ENCODE measurements around the gene MTFP1.

The MTFP1 gene

DNA sequence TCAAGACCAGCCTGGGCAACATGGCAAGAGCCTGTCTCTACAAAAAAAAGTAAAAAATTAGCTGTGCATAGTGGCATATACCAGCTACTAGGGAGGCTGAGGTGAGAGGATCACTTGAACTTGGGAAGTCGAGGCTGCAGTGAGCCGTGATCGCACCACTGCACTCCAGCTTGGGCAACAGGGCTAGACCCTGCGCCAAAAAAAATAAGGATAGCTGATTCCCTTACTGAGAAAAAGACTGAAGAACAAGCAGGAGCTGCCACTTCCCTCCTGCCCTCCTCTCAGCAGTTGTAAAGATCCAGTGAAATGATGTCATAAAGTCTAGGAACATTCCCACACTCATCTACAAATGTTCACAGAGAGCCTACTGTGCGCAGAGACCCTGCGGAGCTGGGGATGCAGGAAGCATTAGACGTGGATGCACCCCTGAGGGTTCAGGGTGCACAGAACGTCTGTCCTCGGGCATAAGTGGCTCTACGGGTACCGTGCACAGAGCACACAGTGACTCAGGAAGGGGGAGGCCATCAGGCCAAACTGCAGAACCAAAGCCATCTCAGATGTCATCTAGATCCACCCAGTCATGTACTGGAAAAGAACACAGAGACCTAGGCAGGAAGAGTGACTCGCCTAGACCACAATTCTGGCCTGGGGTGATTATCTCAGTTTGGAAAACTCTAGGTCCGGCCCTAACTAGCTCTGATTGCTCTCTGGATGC is 17.0 kb upstream of the MTFP1 start:
- Histone ChIP-seq H3K79me2 (ENCODE audit: insufficient read depth, low read length) (no peaks in the 10 kb centered on the region), H3K4me2 (ENCODE audit: low read depth, low read length, poor library complexity, severe bottlenecking) (peak overlapping the region; percentile 29), H3K36me3 (ENCODE audit: insufficient read depth, low read length) (peaks cover 57% of the 10 kb centered on the region; the same call in 1 of the 2 replicates), H2AFZ (ENCODE audit: low read length) (no peak overlapping the region), H3K9me2 (replicated peaks; ENCODE audit: low read depth, low read length) (no peaks in the 10 kb centered on the region), H3F3A (ENCODE audit: low read depth) (no peaks in the 10 kb centered on the region), H3K4me1 (ENCODE audit: insufficient read depth, low read length, poor library complexity, severe bottlenecking) (peaks cover 8% of the 10 kb centered on the region), H3K9me3 (ENCODE audit: insufficient read depth, low read depth, low read length) (no peaks in the 10 kb centered on the region), H4K20me1 (ENCODE audit: insufficient read depth, low read length, poor library complexity, severe bottlenecking) (peaks cover 5% of the 10 kb centered on the region), H3K27me3 (ENCODE audit: insufficient read depth, low read length, poor library complexity, severe bottlenecking) (no peaks in the 10 kb centered on the region), H3K9ac (ENCODE audit: low read depth, low read length, poor library complexity, severe bottlenecking) (no peak overlapping the region), H3K4me3 (ENCODE audit: low read length, poor library complexity, severe bottlenecking) (no peak overlapping the region)
- TF ChIP-seq, protein P1, sequence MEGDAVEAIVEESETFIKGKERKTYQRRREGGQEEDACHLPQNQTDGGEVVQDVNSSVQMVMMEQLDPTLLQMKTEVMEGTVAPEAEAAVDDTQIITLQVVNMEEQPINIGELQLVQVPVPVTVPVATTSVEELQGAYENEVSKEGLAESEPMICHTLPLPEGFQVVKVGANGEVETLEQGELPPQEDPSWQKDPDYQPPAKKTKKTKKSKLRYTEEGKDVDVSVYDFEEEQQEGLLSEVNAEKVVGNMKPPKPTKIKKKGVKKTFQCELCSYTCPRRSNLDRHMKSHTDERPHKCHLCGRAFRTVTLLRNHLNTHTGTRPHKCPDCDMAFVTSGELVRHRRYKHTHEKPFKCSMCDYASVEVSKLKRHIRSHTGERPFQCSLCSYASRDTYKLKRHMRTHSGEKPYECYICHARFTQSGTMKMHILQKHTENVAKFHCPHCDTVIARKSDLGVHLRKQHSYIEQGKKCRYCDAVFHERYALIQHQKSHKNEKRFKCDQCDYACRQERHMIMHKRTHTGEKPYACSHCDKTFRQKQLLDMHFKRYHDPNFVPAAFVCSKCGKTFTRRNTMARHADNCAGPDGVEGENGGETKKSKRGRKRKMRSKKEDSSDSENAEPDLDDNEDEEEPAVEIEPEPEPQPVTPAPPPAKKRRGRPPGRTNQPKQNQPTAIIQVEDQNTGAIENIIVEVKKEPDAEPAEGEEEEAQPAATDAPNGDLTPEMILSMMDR (conservative IDR thresholded peaks at IDR 0.05; ENCODE audit: low read length), result no peak

DNA sequence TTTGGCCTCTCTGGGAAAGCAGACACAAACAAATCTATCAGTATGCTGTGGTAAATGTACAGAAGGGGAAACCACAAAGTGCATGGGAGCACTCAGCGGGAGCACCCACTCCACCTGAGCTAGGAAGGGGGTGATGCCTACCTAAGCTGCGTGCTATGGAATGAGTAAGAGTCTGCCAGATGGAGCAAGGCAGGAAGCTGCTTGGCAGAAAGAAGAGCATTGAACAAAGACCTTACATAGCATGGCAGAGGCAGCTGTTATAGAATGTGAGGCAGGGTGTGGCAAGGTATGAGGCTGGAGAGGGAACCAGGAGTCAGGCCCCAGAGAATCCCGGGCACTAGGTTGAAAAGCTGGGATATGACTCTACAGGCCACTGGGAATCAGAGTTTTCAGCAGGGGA is 13.8 kb upstream of the MTFP1 start:
- no peak overlapping the region for H3K9ac ChIP-seq (ENCODE audit: low read depth, low read length, poor library complexity, severe bottlenecking)
- no peak overlapping the region for H2AFZ ChIP-seq (ENCODE audit: low read length)
- no peaks in the 10 kb centered on the region for H3K9me3 ChIP-seq (ENCODE audit: insufficient read depth, low read depth, low read length)
- H3K4me3 ChIP-seq (ENCODE audit: low read length, poor library complexity, severe bottlenecking), result no peak overlapping the region
- no peaks in the 10 kb centered on the region for H4K20me1 ChIP-seq (ENCODE audit: insufficient read depth, low read length, poor library complexity, severe bottlenecking)
- no peaks in the 10 kb centered on the region for H3K79me2 ChIP-seq (ENCODE audit: insufficient read depth, low read length)
- TF ChIP-seq, protein P1 (conservative IDR thresholded peaks at IDR 0.05; ENCODE audit: low read length), result no peak
- no peak for TF ChIP-seq EZH2phosphoT487 (IDR thresholded peaks at IDR 0.05; ENCODE audit: borderline replicate concordance)
- peaks cover 8% of the 10 kb centered on the region for H3K4me1 ChIP-seq (ENCODE audit: insufficient read depth, low read length, poor library complexity, severe bottlenecking)
- H3K4me2 ChIP-seq (ENCODE audit: low read depth, low read length, poor library complexity, severe bottlenecking), result no peak overlapping the region
- no peaks in the 10 kb centered on the region for H3F3A ChIP-seq (ENCODE audit: low read depth)
- peaks cover 74% of the 10 kb centered on the region; the same call in 1 of the 2 replicates for H3K36me3 ChIP-seq (ENCODE audit: insufficient read depth, low read length)
- no peaks in the 10 kb centered on the region for H3K27me3 ChIP-seq (ENCODE audit: insufficient read depth, low read length, poor library complexity, severe bottlenecking)
- no peaks in the 10 kb centered on the region for H3K9me2 ChIP-seq (replicated peaks; ENCODE audit: low read depth, low read length)

DNA sequence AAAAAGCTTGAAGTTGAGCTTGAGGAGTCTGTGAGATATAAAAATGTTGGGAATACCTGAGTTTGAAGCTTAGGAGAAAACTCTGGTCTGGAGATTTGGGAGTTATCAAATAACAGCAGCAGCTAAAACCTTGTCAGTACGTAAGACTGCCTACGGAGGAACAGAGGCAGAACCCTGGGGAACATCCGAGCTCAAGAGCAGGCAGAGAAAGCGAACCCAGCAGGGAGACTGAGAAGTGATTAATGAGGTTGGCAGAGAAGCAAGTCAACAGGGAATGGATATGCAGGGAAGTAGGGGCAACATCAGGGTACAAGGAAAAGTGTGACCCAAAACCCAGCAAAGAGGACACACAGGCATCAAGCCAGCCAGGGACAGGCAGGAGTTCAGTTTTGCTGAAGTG is 12.6 kb upstream of the MTFP1 start:
- Histone ChIP-seq H3K9me2 (replicated peaks; ENCODE audit: low read depth, low read length) (no peaks in the 10 kb centered on the region), H4K20me1 (ENCODE audit: insufficient read depth, low read length, poor library complexity, severe bottlenecking) (no peaks in the 10 kb centered on the region), H3K9ac (ENCODE audit: low read depth, low read length, poor library complexity, severe bottlenecking) (no peak overlapping the region), H2AFZ (ENCODE audit: low read length) (no peak overlapping the region), H3K9me3 (ENCODE audit: insufficient read depth, low read depth, low read length) (no peaks in the 10 kb centered on the region), H3K27me3 (ENCODE audit: insufficient read depth, low read length, poor library complexity, severe bottlenecking) (no peaks in the 10 kb centered on the region), H3K4me3 (ENCODE audit: low read length, poor library complexity, severe bottlenecking) (no peak overlapping the region), H3K4me1 (ENCODE audit: insufficient read depth, low read length, poor library complexity, severe bottlenecking) (peaks cover 8% of the 10 kb centered on the region), H3K4me2 (ENCODE audit: low read depth, low read length, poor library complexity, severe bottlenecking) (no peak overlapping the region), H3K79me2 (ENCODE audit: insufficient read depth, low read length) (no peaks in the 10 kb centered on the region), H3F3A (ENCODE audit: low read depth) (no peaks in the 10 kb centered on the region), H3K36me3 (ENCODE audit: insufficient read depth, low read length) (peaks cover 76% of the 10 kb centered on the region; the same call in 1 of the 2 replicates)
- TF ChIP-seq, protein P1 (conservative IDR thresholded peaks at IDR 0.05; ENCODE audit: low read length), result no peak
- no peak for TF ChIP-seq EZH2phosphoT487 (IDR thresholded peaks at IDR 0.05; ENCODE audit: borderline replicate concordance)
